AG09309 (cell line): ENCODE measurements around the gene FGFBP2.

Source experiments
- DNase-seq: peaks from one replicate; pipeline ENCODE4 v3.0.0-alpha.2; 2010; ENCODE audit warnings: low read depth
- H3K4me3 ChIP-seq: 2 replicates; pipeline ENCODE4 v1.5.1; 2011; ENCODE audit warnings: mild to moderate bottlenecking, low read depth, low read length, moderate library complexity; ENCODE audit not compliant: control insufficient read depth
- CTCF ChIP-seq: IDR thresholded peaks from 2 replicates; pipeline ENCODE4 v1.5.1; 2011; ENCODE audit warnings: mild to moderate bottlenecking, low read depth, low read length, inconsistent platforms; ENCODE audit not compliant: insufficient read depth, control insufficient read depth; ENCODE audit errors: missing control alignments

FGFBP2 gene

GRCh38 chr4:15914736-15915135, 48.2 kb downstream of the FGFBP2 start:
- no peak overlapping the region for H3K4me3 ChIP-seq
- TF ChIP-seq CTCF, result no peak
- DNase-seq, result no peak

GRCh38 chr4:15914291-15914690, 48.7 kb downstream of the FGFBP2 start:
- DNase-seq, result no peak
- no peak overlapping the region for H3K4me3 ChIP-seq
- no peak for TF ChIP-seq CTCF

GRCh38 chr4:15913631-15913970, 49.4 kb downstream of the FGFBP2 start:
- TF ChIP-seq CTCF, result no peak
- peak; percentile 85 for DNase-seq
- H3K4me3 ChIP-seq, result no peak overlapping the region

GRCh38 chr4:15912961-15913630, 49.9 kb downstream of the FGFBP2 start:
- TF ChIP-seq CTCF, result no peak
- no peak for DNase-seq
- no peak overlapping the region for H3K4me3 ChIP-seq

- H3K4me3 ChIP-seq, result no peak overlapping the region
- TF ChIP-seq CTCF, result no peak
- no peak for DNase-seq
Observed at GRCh38 chr4:15912236-15912635, 50.7 kb downstream of the FGFBP2 start.
